Measurements from ENCODE around the gene ITGA7. TPM values are rescaled to one million over a fixed set of nuclear protein-coding genes. Genes with fewer than 3 reads are reported as not detected.
A peak's percentile ranks its signal among the peaks of the same experiment; 100 is the strongest.

The ITGA7 gene
- polyA plus RNA-seq, 1 donor from 2014 or later, result 13.5 TPM

GRCh38 chr12:55742719-55743405 lies 35.2 kb upstream of the ITGA7 start, which contains the start of gene GDF11:
TSS of gene GDF11 (plus strand) at chr12:55743122. CDS start at chr12:55743317, 195 bp downstream.
- Histone ChIP-seq H2AFZ (ENCODE audit: low read depth, low read length) (peak within 1 kb of the TSS; percentile 85), H3K27ac (ENCODE audit: low read length) (peak within 1 kb of the TSS; percentile 100), H3F3A (ENCODE audit: insufficient read depth, low read length, poor library complexity, severe bottlenecking) (peaks cover 14% of the 10 kb centered on the region), H3K36me3 (ENCODE audit: insufficient read depth, low read length) (no peaks in the 10 kb centered on the region), H3K9ac (ENCODE audit: low read length) (peak within 1 kb of the TSS; percentile 97), H3K4me2 (ENCODE audit: low read length) (peak within 1 kb of the TSS; percentile 99), H3K9me3 (ENCODE audit: low read length) (no peaks in the 10 kb centered on the region), H3K4me3 (ENCODE audit: low read length) (peak within 1 kb of the TSS; percentile 97), H4K20me1 (ENCODE audit: insufficient read depth) (peaks cover 2% of the 10 kb centered on the region), H3K9me2 (ENCODE audit: insufficient read depth, low read length) (no peaks in the 10 kb centered on the region), H3K79me2 (replicated peaks; ENCODE audit: insufficient read depth, low read length) (peaks cover 41% of the 10 kb centered on the region), H3K27me3 (ENCODE audit: insufficient read depth, low read depth, low read length) (no peaks in the 10 kb centered on the region)
- TF ChIP-seq, protein P1, sequence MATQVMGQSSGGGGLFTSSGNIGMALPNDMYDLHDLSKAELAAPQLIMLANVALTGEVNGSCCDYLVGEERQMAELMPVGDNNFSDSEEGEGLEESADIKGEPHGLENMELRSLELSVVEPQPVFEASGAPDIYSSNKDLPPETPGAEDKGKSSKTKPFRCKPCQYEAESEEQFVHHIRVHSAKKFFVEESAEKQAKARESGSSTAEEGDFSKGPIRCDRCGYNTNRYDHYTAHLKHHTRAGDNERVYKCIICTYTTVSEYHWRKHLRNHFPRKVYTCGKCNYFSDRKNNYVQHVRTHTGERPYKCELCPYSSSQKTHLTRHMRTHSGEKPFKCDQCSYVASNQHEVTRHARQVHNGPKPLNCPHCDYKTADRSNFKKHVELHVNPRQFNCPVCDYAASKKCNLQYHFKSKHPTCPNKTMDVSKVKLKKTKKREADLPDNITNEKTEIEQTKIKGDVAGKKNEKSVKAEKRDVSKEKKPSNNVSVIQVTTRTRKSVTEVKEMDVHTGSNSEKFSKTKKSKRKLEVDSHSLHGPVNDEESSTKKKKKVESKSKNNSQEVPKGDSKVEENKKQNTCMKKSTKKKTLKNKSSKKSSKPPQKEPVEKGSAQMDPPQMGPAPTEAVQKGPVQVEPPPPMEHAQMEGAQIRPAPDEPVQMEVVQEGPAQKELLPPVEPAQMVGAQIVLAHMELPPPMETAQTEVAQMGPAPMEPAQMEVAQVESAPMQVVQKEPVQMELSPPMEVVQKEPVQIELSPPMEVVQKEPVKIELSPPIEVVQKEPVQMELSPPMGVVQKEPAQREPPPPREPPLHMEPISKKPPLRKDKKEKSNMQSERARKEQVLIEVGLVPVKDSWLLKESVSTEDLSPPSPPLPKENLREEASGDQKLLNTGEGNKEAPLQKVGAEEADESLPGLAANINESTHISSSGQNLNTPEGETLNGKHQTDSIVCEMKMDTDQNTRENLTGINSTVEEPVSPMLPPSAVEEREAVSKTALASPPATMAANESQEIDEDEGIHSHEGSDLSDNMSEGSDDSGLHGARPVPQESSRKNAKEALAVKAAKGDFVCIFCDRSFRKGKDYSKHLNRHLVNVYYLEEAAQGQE (IDR thresholded peaks at IDR 0.05; ENCODE audit: borderline replicate concordance), result peak; percentile 91
- TF ChIP-seq EZH2 (IDR thresholded peaks at IDR 0.05; ENCODE audit: borderline replicate concordance, insufficient read depth, low read length, poor library complexity, severe bottlenecking), result no peak
- TF ChIP-seq SMC3 (conservative IDR thresholded peaks at IDR 0.05; ENCODE audit: poor library complexity), result no peak
- peak; percentile 28 for TF ChIP-seq RAD21 (conservative IDR thresholded peaks at IDR 0.05)
- TF ChIP-seq POLR2AphosphoS5 (IDR thresholded peaks at IDR 0.05), result peak; percentile 98
- peak; percentile 57 for TF ChIP-seq EP300 (conservative IDR thresholded peaks at IDR 0.05; ENCODE audit: poor library complexity, severe bottlenecking)
- TF ChIP-seq CTCF (IDR thresholded peaks at IDR 0.05; ENCODE audit: poor library complexity, severe bottlenecking), result peak; percentile 32
- peak; percentile 89 for TF ChIP-seq TAF1 (IDR thresholded peaks at IDR 0.05; ENCODE audit: low read depth)

DNA sequence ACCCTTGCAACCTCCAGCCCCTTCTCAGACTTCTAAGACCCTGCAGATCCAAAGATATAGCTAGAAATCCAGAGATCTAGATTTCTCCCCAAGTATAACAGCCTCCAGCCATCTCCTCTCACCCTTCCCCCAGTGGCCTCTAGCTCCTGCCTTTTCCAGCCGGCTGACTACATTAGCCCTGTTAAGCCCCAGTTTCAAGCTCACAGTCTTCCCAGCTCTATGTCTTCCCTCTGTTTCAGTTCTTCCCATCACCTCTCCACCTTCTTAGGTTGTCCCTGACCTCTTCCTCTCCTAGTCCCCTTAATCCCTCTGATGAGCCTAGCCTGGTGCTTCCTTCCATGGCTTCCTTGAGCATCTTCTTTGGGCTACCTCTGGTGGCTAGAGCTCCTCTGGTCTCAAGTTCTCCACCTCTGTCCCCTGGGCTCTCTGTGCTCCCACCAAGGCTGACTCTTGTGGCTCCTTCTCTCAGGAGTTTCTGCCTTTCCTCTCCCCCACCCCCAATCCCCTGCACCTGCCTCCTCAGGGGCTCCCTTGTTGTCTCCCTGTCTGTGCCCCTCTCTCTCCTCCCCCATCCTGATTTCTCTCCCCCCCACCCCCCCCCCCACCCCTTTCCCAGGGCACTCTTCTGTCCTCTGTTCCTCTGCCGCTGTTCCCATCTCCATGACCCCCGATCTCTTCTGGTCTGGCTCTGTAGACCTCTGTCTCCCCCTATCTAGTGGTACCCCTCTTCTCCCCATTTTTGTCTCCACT lies 34.4 kb upstream of the ITGA7 start:
- Histone ChIP-seq H3K27ac (ENCODE audit: low read length) (peak overlapping the region; percentile 100), H2AFZ (ENCODE audit: low read depth, low read length) (peak overlapping the region; percentile 85)

More for the DNA sequence above, 34.4 kb upstream of the ITGA7 start:
- no peaks in the 10 kb centered on the region for H3K9me2 ChIP-seq (ENCODE audit: insufficient read depth, low read length)
- H3K36me3 ChIP-seq (ENCODE audit: insufficient read depth, low read length), result no peaks in the 10 kb centered on the region
- peaks cover 20% of the 10 kb centered on the region for H3F3A ChIP-seq (ENCODE audit: insufficient read depth, low read length, poor library complexity, severe bottlenecking)
- peak overlapping the region; percentile 99 for H3K4me2 ChIP-seq (ENCODE audit: low read length)
- H4K20me1 ChIP-seq (ENCODE audit: insufficient read depth), result peaks cover 2% of the 10 kb centered on the region
- no peaks in the 10 kb centered on the region for H3K27me3 ChIP-seq (ENCODE audit: insufficient read depth, low read depth, low read length)
- peak overlapping the region; percentile 71 for H3K4me3 ChIP-seq (ENCODE audit: low read length)
- peaks cover 34% of the 10 kb centered on the region for H3K79me2 ChIP-seq (replicated peaks; ENCODE audit: insufficient read depth, low read length)
- peak overlapping the region; percentile 97 for H3K9ac ChIP-seq (ENCODE audit: low read length)
- no peak for TF ChIP-seq EZH2 (IDR thresholded peaks at IDR 0.05; ENCODE audit: borderline replicate concordance, insufficient read depth, low read length, poor library complexity, severe bottlenecking)
- TF ChIP-seq CTCF (IDR thresholded peaks at IDR 0.05; ENCODE audit: poor library complexity, severe bottlenecking), result no peak
- no peak for TF ChIP-seq POLR2AphosphoS5 (IDR thresholded peaks at IDR 0.05)
- no peak for TF ChIP-seq TAF1 (IDR thresholded peaks at IDR 0.05; ENCODE audit: low read depth)
- TF ChIP-seq, protein P1 (IDR thresholded peaks at IDR 0.05; ENCODE audit: borderline replicate concordance), result no peak
- no peak for TF ChIP-seq RAD21 (conservative IDR thresholded peaks at IDR 0.05)
- TF ChIP-seq MXI1 (conservative IDR thresholded peaks at IDR 0.05; ENCODE audit: poor library complexity, severe bottlenecking), result no peak
- no peak for TF ChIP-seq EP300 (conservative IDR thresholded peaks at IDR 0.05; ENCODE audit: poor library complexity, severe bottlenecking)
- no peak for TF ChIP-seq SMC3 (conservative IDR thresholded peaks at IDR 0.05; ENCODE audit: poor library complexity)
- no peaks in the 10 kb centered on the region for H3K9me3 ChIP-seq (ENCODE audit: low read length)

All from neural cell (in vitro differentiated cells).